Hepatocyte (in vitro differentiated cells): ENCODE results near the gene KRTAP10-2. TPM values are rescaled to one million over a fixed set of nuclear protein-coding genes. Genes with fewer than 3 reads are reported as not detected.

Experiments used
- DNase-seq: peaks from one replicate; pipeline ENCODE4 v3.0.0-alpha.2; 2016; ENCODE audit warnings: low spot score
- H2AFZ ChIP-seq: fragments of 200-600 bp; sonication (generic); 2 replicates; pipeline ENCODE4 v1.6.0; 2016; ENCODE audit warnings: antibody characterized with exemption, mild to moderate bottlenecking
- H3K27ac ChIP-seq: fragments of 200-600 bp; sonication (generic); 2 replicates; pipeline ENCODE4 v1.5.1; 2016; ENCODE audit warnings: mild to moderate bottlenecking
- H3K27me3 ChIP-seq: fragments of 200-600 bp; sonication (generic); 2 replicates; pipeline ENCODE4 v1.6.1; 2016
- H3K36me3 ChIP-seq: fragments of 200-600 bp; sonication (generic); replicated peaks from 2 replicates; pipeline ENCODE4 v1.5.1; 2016; ENCODE audit warnings: low read depth; ENCODE audit not compliant: insufficient read depth
- H3K4me1 ChIP-seq: fragments of 200-600 bp; sonication (generic); 2 replicates; pipeline ENCODE4 v1.5.1; 2016; ENCODE audit warnings: mild to moderate bottlenecking, moderate library complexity; ENCODE audit not compliant: insufficient read depth
- H3K4me2 ChIP-seq: fragments of 200-600 bp; sonication (generic); 2 replicates; pipeline ENCODE4 v1.6.0; 2016
- H3K4me3 ChIP-seq: fragments of 200-600 bp; sonication (generic); 2 replicates; pipeline ENCODE4 v1.5.1; 2016; ENCODE audit warnings: mild to moderate bottlenecking
- H3K79me2 ChIP-seq: fragments of 200-600 bp; sonication (generic); 2 replicates; pipeline ENCODE4 v1.6.0; 2017; ENCODE audit warnings: mild to moderate bottlenecking
- H3K9me2 ChIP-seq: fragments of 200-600 bp; sonication (generic); replicated peaks from 2 replicates; pipeline ENCODE4 v1.6.0; 2017; ENCODE audit warnings: mild to moderate bottlenecking; ENCODE audit not compliant: insufficient read depth
- H3K9me3 ChIP-seq: fragments of 200-600 bp; sonication (generic); 2 replicates; pipeline ENCODE4 v1.5.1; 2016; ENCODE audit warnings: low read depth, mild to moderate bottlenecking
- H4K20me1 ChIP-seq: fragments of 200-600 bp; sonication (generic); 2 replicates; pipeline ENCODE4 v1.6.0; 2016; ENCODE audit warnings: mild to moderate bottlenecking; ENCODE audit not compliant: insufficient read depth, poor library complexity, severe bottlenecking
- CTCF ChIP-seq: fragments of 200-600 bp; sonication (generic); IDR thresholded peaks from 2 replicates; pipeline ENCODE4 v1.5.1; 2016; ENCODE audit warnings: antibody characterized with exemption, mild to moderate bottlenecking; ENCODE audit not compliant: poor library complexity
- EZH2 ChIP-seq: fragments of 200-600 bp; sonication (generic); IDR thresholded peaks from 2 replicates; pipeline ENCODE4 v1.6.1; 2016; ENCODE audit warnings: antibody characterized with exemption, mild to moderate bottlenecking, borderline replicate concordance
- EZH2phosphoT487 ChIP-seq: fragments of 200-600 bp; sonication (generic); IDR thresholded peaks from one replicate; pipeline ENCODE4 v1.6.1; 2018; ENCODE audit warnings: antibody characterized with exemption, mild to moderate bottlenecking, low read depth, moderate library complexity; ENCODE audit not compliant: unreplicated experiment, severe bottlenecking
- WGBS: methylation state at CpG from one replicate; pipeline ENCODE4 v1.1.6; 2016; ENCODE audit warnings: low lambda C conversion rate; ENCODE audit errors: missing lambda C conversion rate; 5-methylcytosine and 5-hydroxymethylcytosine counted together
- polyA plus RNA-seq: library from polyadenylated mRNA; unstranded; fragments of >200 nt; fragmentation: Nextera tagmentation; extraction: Ambion mirVana; gene quantifications from 2 replicates; pipeline ENCODE4 v1.2.1, GENCODE V29; 2016
- total RNA-seq: library from RNA; depleted of rRNA; stranded (reverse); fragments of >200 nt; gene quantifications from 2 replicates; pipeline ENCODE4 v1.2.3, GENCODE V29; 2014

The KRTAP10-2 gene
- total and polyA plus RNA-seq, 2 experiments from 2014 or later, result not detected

- TF ChIP-seq EZH2, result no peak
- TF ChIP-seq CTCF, result no peak
- Histone ChIP-seq H3K79me2 (no peaks in the 10 kb centered on the region), H3K4me1 (no peaks in the 10 kb centered on the region), H3K9me2 (no peaks in the 10 kb centered on the region), H2AFZ (no peak overlapping the region), H3K27me3 (no peaks in the 10 kb centered on the region), H3K36me3 (no peaks in the 10 kb centered on the region), H4K20me1 (no peaks in the 10 kb centered on the region), H3K27ac (no peak overlapping the region), H3K9me3 (no peaks in the 10 kb centered on the region), H3K4me2 (no peak overlapping the region), H3K4me3 (no peak overlapping the region)
- DNase-seq, result no peak
- 82% methylated on average over 1 of the region's 1 CpG for WGBS
These were observed 15.1 kb upstream of the KRTAP10-2 start for GRCh38 chr21:44566403-44566802.

GRCh38 chr21:44564886-44565598 lies 13.7 kb upstream of the KRTAP10-2 start:
- H3K4me1 ChIP-seq, result no peaks in the 10 kb centered on the region
- H3K9me3 ChIP-seq, result no peaks in the 10 kb centered on the region
- H3K27me3 ChIP-seq, result no peaks in the 10 kb centered on the region
- TF ChIP-seq EZH2, result no peak
- TF ChIP-seq CTCF, result no peak
- TF ChIP-seq EZH2phosphoT487, result no peak
- 8% methylated on average over 1 of the region's 1 CpG for WGBS
- DNase-seq, result no peak
- no peaks in the 10 kb centered on the region for H3K79me2 ChIP-seq
- H3K4me3 ChIP-seq, result no peak overlapping the region
- H4K20me1 ChIP-seq, result no peaks in the 10 kb centered on the region
- no peaks in the 10 kb centered on the region for H3K36me3 ChIP-seq
- H3K4me2 ChIP-seq, result no peak overlapping the region
- H2AFZ ChIP-seq, result no peak overlapping the region
- no peak overlapping the region for H3K27ac ChIP-seq
- no peaks in the 10 kb centered on the region for H3K9me2 ChIP-seq

GRCh38 chr21:44564099-44564498 lies 12.8 kb upstream of the KRTAP10-2 start:
- Histone ChIP-seq H3K36me3 (no peaks in the 10 kb centered on the region), H3K79me2 (no peaks in the 10 kb centered on the region), H3K4me3 (no peak overlapping the region), H3K4me2 (no peak overlapping the region), H2AFZ (no peak overlapping the region), H3K27me3 (no peaks in the 10 kb centered on the region), H3K27ac (no peak overlapping the region), H3K9me3 (no peaks in the 10 kb centered on the region), H3K4me1 (no peaks in the 10 kb centered on the region), H3K9me2 (no peaks in the 10 kb centered on the region), H4K20me1 (no peaks in the 10 kb centered on the region)
- TF ChIP-seq EZH2phosphoT487, result no peak
- no peak for TF ChIP-seq CTCF
- no peak for TF ChIP-seq EZH2
- 94% methylated on average over 1 of the region's 1 CpG for WGBS
- no peak for DNase-seq
